Body of pancreas (tissue), 4 donors: ENCODE measurements around the gene TRPM3. TPM values are rescaled to one million over a fixed set of nuclear protein-coding genes. Genes with fewer than 3 reads are reported as not detected.

ENCODE experiments used
- ATAC-seq: fragments of 150-250 bp; one replicate; pipeline ENCODE4 v1.9.1; 2016
- DNase-seq, 4 donors: peaks; one replicate each; pipeline ENCODE4 v3.0.0-alpha.2; 2019
- H3K27ac ChIP-seq, 4 donors: fragments of 200-600 bp; sonication (generic); 1 replicate in 3 of 4; 2 replicates in 1 of 4; pipeline versions ENCODE4 v1.5.1 to v1.6.1; 2016 to 2019; ENCODE audit warnings: mild to moderate bottlenecking in 1 of 4, mixed read lengths in 1 of 4, moderate library complexity in 1 of 4
- H3K27me3 ChIP-seq, 2 donors: fragments of 200-600 bp; sonication (generic); one replicate each; pipeline ENCODE4 v1.6.0; 2016; ENCODE audit warnings: mild to moderate bottlenecking in 1 of 2
- H3K36me3 ChIP-seq, 2 donors: fragments of 200-600 bp; sonication (generic); replicated peaks in 1 of 2; 2 replicates each; pipeline ENCODE4 v1.5.1; 2016; ENCODE audit warnings: low read depth in 2 of 2; ENCODE audit not compliant: insufficient read depth in 1 of 2
- H3K4me1 ChIP-seq: fragments of 200-600 bp; sonication (generic); one replicate; pipeline ENCODE4 v1.6.0; 2016
- H3K4me3 ChIP-seq, 2 donors: fragments of 200-600 bp; sonication (generic); 1 replicate in 1 of 2; 2 replicates in 1 of 2; pipeline ENCODE4 v1.5.1; 2016 to 2019
- H3K9me3 ChIP-seq, 3 donors: fragments of 200-600 bp; sonication (generic); 1 replicate in 2 of 3; 2 replicates in 1 of 3; pipeline ENCODE4 v1.5.1; 2016
- CTCF ChIP-seq, 7 experiments: fragments of 450-650 bp in 4 of 7; fragments of 200-600 bp in 3 of 7; sonication (generic) in 3 of 7; IDR thresholded peaks; one replicate each; pipeline ENCODE4 v1.5.1; 2016 to 2019; ENCODE audit warnings: antibody characterized with exemption in 7 of 7
- POLR2A ChIP-seq, 3 donors: fragments of 450-650 bp; IDR thresholded peaks; one replicate each; pipeline ENCODE4 v1.6.1; 2016; ENCODE audit warnings: antibody characterized with exemption in 3 of 3, mild to moderate bottlenecking in 2 of 3
- WGBS, 2 donors: methylation state at CpG; one replicate each; pipeline ENCODE4 v1.1.5; 2017; 5-methylcytosine and 5-hydroxymethylcytosine counted together
- intact Hi-C: fragments of 100-400 bp; cut with DNase I; formaldehyde crosslinking; loops from one replicate; pipeline ENCODE4 v1.15.1; 2023
- total RNA-seq, 2 donors: library from RNA; depleted of rRNA; stranded (reverse); fragments of >200 nt; gene quantifications; one replicate each; pipeline ENCODE4 v1.1.0, GENCODE V29; 2016

TRPM3 gene
- total RNA-seq, 2 donors from 2014 or later = 0.78 to 1.3 TPM

- H3K27ac ChIP-seq = no peak overlapping the region
- no peak overlapping the region for H3K4me3 ChIP-seq
- TF ChIP-seq POLR2A (IDR thresholded peaks at IDR 0.05) (no peak), CTCF (IDR thresholded peaks at IDR 0.05) (no peak)
- no peaks in the 10 kb centered on the region for H3K9me3 ChIP-seq
- WGBS, 2 donors = 60 to 64% methylated on average over 3 of the region's 3 CpGs
- DNase-seq (no peak), ATAC-seq (no peak)
- no peaks in the 10 kb centered on the region for H3K27me3 ChIP-seq
- H3K36me3 ChIP-seq = no peaks in the 10 kb centered on the region
- H3K4me1 ChIP-seq = no peaks in the 10 kb centered on the region
- intact Hi-C loops = no loop called here
Observed at GRCh38 chr9:70861376-70861775, 260.0 kb downstream of the TRPM3 start.

- H3K27ac ChIP-seq = no peak overlapping the region
- no peaks in the 10 kb centered on the region for H3K9me3 ChIP-seq
- H3K36me3 ChIP-seq = no peaks in the 10 kb centered on the region
- no peak overlapping the region for H3K4me3 ChIP-seq
- no peak for DNase-seq
- intact Hi-C loops = no loop called here
- no peaks in the 10 kb centered on the region for H3K4me1 ChIP-seq
- ATAC-seq = no peak
- no peaks in the 10 kb centered on the region for H3K27me3 ChIP-seq
- no peak for TF ChIP-seq CTCF (IDR thresholded peaks at IDR 0.05)
- no peak for TF ChIP-seq POLR2A (IDR thresholded peaks at IDR 0.05)
- WGBS, 2 donors = 73 to 75% methylated on average over 2 of the region's 2 CpGs
Observed at GRCh38 chr9:70859694-70860093, 261.7 kb downstream of the TRPM3 start.

GRCh38 chr9:70856411-70856810, 265.0 kb downstream of the TRPM3 start:
- Histone ChIP-seq H3K27me3 (no peaks in the 10 kb centered on the region), H3K4me1 (no peaks in the 10 kb centered on the region), H3K4me3 (no peak overlapping the region), H3K9me3 (no peaks in the 10 kb centered on the region), H3K36me3 (no peaks in the 10 kb centered on the region), H3K27ac (no peak overlapping the region)
- DNase-seq (no peak), ATAC-seq (no peak)
- intact Hi-C loops = no loop called here
- no peak for TF ChIP-seq POLR2A (IDR thresholded peaks at IDR 0.05)
- no peak for TF ChIP-seq CTCF (IDR thresholded peaks at IDR 0.05)
- 64 to 66% methylated on average over 2 of the region's 2 CpGs for WGBS, 2 donors

GRCh38 chr9:70852711-70853240, 268.6 kb downstream of the TRPM3 start:
- no peak overlapping the region for H3K27ac ChIP-seq
- H3K4me1 ChIP-seq = no peaks in the 10 kb centered on the region
- no peaks in the 10 kb centered on the region for H3K36me3 ChIP-seq
- intact Hi-C loops = no loop called here
- no peaks in the 10 kb centered on the region for H3K9me3 ChIP-seq
- no peaks in the 10 kb centered on the region for H3K27me3 ChIP-seq
- 53 to 67% methylated on average over 1 of the region's 1 CpG for WGBS, 2 donors
- H3K4me3 ChIP-seq = no peak overlapping the region
- ATAC-seq (no peak), DNase-seq (no peak)
- TF ChIP-seq POLR2A (IDR thresholded peaks at IDR 0.05) = no peak
- TF ChIP-seq CTCF (IDR thresholded peaks at IDR 0.05) = no peak

GRCh38 chr9:70840266-70840665, 281.2 kb downstream of the TRPM3 start:
- WGBS, 2 donors = 49 to 54% methylated on average over 2 of the region's 2 CpGs
- Histone ChIP-seq H3K27ac (no peak overlapping the region), H3K4me3 (no peak overlapping the region), H3K36me3 (no peaks in the 10 kb centered on the region), H3K27me3 (no peaks in the 10 kb centered on the region), H3K4me1 (no peaks in the 10 kb centered on the region), H3K9me3 (no peaks in the 10 kb centered on the region)
- ATAC-seq = no peak
- no peak for TF ChIP-seq CTCF (IDR thresholded peaks at IDR 0.05)
- no peak for TF ChIP-seq POLR2A (IDR thresholded peaks at IDR 0.05)
- DNase-seq = no peak
- intact Hi-C loops = no loop called here
